ENCODE measurements around the gene CHCHD6.

Gene CHCHD6

DNA sequence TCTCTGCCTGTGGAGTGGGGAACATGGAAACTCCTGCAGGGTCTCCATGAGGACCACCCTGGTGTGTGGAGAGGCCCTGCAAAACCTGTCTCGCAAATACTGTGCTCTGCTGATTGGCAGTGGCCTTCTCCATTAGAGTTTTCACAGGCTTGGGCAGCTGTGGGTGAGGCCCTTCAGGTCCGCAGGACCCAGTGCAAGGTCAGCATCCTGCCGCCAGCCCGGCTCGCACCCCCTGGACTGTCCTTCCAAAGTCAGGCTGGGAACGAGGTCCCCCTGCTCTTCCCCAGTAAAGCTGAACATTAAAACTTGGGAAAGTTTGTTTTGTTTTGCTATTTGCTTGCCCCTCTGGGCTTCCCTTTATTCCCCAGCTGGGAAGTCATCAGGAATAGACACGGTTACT is 193.9 kb downstream of the CHCHD6 start:
- no peak for TF ChIP-seq CTCF (IDR thresholded peaks at IDR 0.05; ENCODE audit: low read depth, low read length)

GRCh38 chr3:126900859-126901540 is 197.0 kb downstream of the CHCHD6 start:
- H3K4me3 ChIP-seq (ENCODE audit: low read depth, low read length) = no peak overlapping the region
- TF ChIP-seq CTCF (IDR thresholded peaks at IDR 0.05; ENCODE audit: low read depth, low read length) = no peak

More for the DNA sequence above, 193.9 kb downstream of the CHCHD6 start:
- no peak overlapping the region for H3K4me3 ChIP-seq (ENCODE audit: low read depth, low read length)

DNA sequence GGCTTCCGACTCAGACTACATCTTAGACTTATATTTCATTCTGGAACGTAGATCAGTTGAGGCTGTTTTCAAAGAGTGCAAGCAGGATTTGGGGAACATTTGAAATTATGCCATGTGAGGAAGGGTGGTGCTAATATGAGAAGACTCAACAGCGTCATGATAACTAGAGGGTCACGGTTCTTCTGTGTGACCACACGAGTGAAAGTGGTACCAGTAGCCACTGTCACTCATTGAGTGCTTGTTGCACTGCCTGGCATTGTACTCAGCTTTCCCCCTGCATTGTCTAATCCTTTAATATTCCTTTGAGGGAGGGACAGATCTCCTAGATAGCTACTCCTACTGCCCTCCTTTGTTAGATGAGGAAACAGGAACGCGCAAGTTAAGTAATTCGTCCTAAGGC is 197.6 kb downstream of the CHCHD6 start:
- no peak for TF ChIP-seq CTCF (IDR thresholded peaks at IDR 0.05; ENCODE audit: low read depth, low read length)
- no peak overlapping the region for H3K4me3 ChIP-seq (ENCODE audit: low read depth, low read length)

DNA sequence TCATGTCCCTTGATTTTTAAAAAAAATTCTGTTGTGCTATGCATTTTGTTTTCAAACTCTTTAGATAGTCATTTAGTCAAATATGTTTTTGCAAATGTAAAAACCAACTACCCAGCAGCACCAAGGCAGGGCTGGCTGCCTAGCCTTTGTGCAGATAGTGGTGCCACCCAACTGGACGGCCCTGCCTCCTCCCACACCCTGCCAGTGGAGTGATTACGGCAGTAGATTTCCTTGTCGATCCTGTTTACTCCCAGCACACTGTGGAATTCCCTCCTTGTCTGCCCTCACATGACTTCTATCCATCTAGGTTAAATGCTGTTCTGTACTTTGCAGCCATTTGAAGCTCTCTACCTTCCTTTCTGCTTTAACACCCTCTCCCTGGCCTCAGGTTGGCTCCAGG is 199.5 kb downstream of the CHCHD6 start:
- TF ChIP-seq CTCF (IDR thresholded peaks at IDR 0.05; ENCODE audit: low read depth, low read length) = no peak
- no peak overlapping the region for H3K4me3 ChIP-seq (ENCODE audit: low read depth, low read length)

DNA sequence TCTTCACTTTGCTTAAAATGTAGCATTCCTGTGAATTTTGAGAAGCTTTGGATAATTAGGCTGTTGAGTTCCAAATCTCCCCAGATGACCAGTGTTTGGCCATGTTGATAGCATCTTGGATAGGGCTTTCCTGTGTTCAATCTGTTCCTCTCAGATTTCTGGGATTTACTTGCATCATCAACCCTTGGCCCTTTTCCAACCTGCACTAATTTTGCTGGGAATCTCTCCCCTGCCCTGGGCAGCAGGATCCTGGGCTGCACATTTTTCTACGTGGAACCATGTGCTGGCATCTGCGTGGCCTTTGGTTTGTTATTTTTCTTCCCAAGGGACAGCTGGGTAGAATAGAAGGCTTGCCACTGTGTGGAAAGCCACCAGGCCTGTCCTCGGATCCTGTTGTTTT is 203.5 kb downstream of the CHCHD6 start:
- TF ChIP-seq CTCF (IDR thresholded peaks at IDR 0.05; ENCODE audit: low read depth, low read length) = no peak
- no peak overlapping the region for H3K4me3 ChIP-seq (ENCODE audit: low read depth, low read length)

DNA sequence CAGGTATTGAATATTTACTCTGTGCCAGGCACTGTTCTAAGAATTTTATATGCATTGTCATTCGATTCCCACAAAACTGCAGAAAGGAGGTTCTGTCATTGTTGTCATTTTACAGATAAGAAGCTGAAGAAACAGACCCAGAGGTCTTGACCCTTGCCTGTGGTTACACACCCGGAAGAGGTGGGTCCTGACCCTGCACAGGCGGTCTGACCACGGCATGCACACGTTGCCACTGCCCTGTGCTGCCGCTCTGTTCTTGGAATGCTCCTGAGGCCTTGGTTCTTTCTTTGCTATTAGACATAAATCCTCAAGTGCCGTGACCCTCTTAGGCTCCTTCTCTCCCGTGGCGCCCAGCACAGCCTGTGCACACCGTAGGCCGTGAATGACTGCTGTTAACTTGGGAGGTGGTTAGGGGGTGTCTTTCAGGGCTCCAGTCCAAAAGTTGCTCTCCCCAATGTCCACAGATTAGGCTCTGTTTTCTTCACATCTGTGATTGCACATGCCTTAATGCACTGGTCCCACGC is 204.8 kb downstream of the CHCHD6 start:
- no peak for TF ChIP-seq CTCF (IDR thresholded peaks at IDR 0.05; ENCODE audit: low read depth, low read length)
- no peak overlapping the region for H3K4me3 ChIP-seq (ENCODE audit: low read depth, low read length)

DNA sequence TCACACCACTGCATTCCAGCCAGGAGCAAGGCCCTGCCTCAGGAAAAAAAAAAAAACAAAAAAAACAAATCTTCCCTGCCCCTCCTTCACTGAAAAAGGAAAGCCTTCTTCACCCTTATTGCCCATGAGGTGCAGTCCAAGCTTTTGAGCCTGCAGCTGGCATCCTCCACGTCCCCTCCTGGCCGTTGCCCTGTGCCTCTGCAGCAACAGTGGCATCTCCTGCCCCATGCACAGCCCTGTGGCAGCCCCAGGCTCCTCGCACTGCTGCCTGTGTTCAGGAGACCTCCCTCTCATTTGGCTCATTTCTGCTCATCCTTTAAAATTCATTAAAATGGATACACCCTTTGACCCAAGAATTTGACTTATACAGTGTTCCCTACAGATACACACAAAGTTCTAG is 206.2 kb downstream of the CHCHD6 start:
- no peak overlapping the region for H3K4me3 ChIP-seq (ENCODE audit: low read depth, low read length)
- no peak for TF ChIP-seq CTCF (IDR thresholded peaks at IDR 0.05; ENCODE audit: low read depth, low read length)

Data from WI38 (cell line).